HG03354 (cell line): ENCODE measurements around the gene KMT2D.

Experiments
- ATAC-seq: cut with Tn5 transposase; IDR thresholded peaks from one replicate; pipeline ENCODE4 v1.9.1; 2021; ENCODE audit warnings: mild to moderate bottlenecking; ENCODE audit not compliant: unreplicated experiment, poor library complexity, severe bottlenecking

KMT2D gene

DNA sequence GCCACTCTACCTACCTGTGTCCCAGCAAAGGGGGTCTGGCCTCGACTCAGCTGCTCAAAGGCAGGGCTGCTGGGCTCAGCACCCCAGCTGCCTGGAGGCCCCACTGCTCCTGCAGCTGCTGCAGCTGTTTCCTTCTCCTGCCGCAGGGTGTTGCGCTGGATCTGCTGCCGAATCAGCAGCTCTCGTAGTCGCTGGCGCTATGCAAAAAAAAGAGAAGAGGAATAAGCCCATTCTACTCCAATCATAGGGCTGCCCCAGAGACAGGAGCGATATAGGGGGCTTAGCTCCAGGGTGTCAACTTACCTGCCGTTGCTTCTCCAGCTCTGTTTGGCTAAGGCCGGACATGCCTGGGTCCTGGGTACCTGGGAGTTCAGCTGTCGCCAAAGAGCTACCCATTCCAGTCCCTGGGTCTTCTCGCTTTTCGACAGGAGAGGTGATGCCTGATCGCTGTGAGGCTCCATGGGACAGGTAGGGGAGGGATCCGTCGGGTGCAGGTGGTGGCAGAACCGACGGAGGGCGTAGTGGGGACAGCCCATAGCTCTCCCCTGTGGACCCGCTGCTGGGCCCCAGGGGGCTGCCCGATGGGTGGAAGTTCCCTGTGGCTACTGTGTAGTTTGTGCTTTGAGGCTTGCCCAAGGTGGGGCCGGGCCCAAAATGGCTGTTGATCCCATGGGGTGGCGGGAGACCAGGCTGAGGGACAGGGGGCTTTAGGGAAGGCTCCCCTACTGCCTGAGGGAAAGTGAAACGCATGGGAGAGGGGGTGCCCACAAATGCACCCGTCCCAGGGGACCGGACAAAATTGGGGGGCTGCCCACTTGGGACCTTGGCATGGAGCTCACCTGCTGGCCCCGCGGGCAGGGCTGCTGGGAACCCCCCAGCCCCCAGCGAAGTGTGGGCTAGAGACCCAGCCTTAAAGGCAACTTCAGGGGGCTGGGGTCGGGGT lies 20.9 kb downstream of the KMT2D start:
- ATAC-seq, result no peak

DNA sequence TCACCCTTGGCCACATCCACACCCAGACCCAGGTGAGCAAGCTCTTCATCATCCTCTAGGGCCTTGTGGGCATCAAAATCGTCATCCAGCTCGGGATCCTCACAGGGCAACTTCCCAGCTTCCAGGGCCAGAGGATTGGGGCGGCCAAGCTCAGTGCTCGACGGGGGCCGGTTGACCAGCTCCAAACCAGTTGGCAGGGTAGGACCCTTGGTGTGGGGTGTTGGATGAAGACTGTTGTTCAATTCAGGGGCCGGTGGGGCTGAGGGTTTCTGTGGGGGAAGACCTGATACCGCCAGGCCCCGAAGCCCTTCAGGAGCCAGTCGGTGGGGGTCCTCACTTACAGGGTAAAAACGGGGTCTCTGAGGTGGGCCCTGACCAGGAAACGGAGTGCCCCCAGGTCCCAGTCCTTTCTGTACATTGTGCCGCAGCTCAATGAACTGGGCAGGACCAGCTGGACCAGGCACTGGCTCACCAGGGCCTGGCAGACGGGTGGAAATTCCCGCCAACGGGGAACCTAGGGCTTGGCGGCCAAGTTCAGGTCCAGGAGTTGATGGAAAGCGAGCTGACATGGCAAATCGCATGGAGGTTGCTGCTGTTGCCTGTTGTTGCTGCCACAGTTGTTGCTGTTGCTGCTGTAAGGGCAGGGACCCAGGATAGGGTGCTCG lies 22.2 kb downstream of the KMT2D start:
- ATAC-seq, result no peak

DNA sequence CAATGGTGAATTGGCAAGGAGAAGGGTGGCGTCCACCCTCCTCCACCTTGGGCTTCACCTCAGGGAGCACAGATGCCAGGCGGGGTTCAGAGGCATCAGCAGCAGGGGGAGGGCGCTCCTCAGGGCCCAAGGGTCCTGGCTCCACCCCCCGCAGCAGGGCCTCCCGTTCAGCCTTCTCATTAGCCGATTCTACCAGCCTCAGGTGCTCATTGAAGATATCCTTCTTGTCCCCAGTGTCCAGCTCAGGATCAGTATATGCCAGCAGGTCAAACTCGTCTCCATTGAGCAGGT lies 22.7 kb downstream of the KMT2D start:
- ATAC-seq, result no peak

DNA sequence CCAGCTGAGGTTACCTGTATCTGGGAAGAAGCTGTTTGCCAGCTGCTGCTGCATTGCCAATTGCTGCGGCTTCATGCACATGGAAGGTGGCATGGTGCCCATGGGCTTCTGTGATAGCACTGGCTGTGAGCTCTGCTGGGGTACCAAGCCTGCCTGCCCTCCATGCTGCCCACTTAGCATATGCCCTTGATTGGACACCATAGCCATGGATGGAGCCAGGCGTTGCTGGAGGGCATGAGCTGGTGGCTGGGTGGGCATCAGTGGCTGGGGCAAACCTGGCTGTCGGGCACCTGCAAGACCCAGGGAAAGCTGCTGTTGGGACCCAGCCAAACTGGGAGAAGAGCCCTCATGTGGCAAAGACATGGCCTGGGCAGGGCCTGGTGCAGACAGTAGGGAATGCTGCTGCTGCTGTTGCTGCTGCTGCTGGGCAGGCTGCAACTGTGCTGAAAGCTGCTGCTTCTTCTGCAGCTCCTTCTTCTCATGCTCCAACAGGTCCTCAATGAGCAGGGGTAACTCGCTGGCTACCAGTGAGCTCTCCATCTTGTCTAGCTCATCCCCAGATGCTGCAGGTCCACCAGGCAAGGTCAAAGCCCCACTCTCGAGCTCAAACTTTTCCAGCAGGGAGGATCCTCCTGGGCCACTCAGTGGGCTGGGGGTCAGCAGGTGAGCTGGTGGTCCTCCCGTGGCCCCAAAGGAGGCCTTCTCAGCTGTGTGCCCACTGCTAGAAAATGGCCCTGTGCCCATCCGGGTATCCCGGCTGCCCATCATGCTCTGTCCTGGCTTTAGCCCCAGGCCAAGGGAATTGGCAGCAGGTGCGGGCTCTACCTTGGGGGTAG lies 23.3 kb downstream of the KMT2D start:
- ATAC-seq, result no peak

DNA sequence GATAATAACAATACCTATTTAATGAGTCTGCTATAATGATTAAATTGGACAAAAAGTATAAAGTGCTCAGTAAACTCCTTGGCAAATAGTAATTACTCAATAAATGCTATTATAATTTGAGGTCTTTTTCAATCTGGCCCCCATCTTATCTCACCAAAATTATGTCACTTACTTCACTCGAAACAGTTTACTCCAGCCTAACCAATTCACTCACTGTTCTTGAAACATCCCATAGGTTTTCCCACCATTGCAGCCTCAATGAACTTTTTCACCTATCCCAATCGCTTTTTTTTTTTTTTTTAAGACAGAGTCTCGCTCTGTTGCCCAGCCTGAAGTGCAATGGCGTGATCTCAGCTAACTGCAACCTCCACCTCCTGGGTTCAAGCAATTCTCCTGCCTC lies 24.6 kb downstream of the KMT2D start:
- ATAC-seq, result no peak

DNA sequence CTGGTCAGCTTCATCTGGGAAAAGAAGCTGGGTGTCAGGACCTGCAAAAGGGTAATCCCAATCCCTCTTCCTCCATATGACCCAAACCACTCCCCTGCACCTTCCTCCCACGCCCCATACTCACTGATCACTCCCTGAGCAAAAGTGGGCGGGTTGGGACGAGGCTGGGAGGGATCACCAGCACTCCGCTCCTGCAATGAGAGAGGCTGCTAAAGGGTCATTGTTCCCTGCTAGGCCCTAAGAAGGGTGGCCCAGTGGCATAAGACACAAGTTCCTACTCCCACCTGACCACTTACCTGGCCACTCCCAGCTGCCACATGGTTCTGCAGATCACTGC lies 26.3 kb downstream of the KMT2D start:
- ATAC-seq, result no peak

DNA sequence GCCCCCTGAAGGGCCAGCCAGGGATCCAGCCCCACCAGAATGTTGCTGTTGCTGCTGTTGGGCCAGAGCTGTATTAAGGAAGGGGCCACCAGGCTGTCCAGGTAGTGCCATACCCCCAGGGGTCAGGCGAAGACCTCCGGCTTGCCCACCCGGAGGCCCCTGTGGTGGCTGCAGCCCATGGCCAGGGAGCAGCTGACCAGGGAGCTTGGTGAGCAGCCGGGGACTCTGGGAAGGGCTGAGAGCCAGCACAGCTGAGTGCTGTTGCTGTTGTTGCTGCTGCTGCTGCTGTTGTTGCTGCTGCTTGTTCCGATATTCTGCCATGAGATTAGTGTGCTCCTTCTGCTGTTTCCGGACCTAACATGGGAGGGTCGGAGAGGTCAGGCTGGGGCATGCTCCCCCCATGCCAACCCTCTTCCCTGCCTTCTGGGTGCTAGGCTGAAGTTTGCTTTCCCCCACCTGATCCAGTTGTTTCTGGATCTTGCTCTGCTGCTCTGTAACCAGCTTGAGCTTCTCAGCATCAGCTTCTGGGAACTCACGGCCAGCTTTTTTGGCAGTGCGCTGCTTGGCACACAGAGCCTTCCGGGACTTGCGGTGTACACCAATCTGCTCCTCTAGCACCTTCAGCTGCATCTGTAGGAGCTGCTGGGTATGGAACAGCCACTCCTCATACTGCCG lies 26.8 kb downstream of the KMT2D start:
- ATAC-seq, result no peak

DNA sequence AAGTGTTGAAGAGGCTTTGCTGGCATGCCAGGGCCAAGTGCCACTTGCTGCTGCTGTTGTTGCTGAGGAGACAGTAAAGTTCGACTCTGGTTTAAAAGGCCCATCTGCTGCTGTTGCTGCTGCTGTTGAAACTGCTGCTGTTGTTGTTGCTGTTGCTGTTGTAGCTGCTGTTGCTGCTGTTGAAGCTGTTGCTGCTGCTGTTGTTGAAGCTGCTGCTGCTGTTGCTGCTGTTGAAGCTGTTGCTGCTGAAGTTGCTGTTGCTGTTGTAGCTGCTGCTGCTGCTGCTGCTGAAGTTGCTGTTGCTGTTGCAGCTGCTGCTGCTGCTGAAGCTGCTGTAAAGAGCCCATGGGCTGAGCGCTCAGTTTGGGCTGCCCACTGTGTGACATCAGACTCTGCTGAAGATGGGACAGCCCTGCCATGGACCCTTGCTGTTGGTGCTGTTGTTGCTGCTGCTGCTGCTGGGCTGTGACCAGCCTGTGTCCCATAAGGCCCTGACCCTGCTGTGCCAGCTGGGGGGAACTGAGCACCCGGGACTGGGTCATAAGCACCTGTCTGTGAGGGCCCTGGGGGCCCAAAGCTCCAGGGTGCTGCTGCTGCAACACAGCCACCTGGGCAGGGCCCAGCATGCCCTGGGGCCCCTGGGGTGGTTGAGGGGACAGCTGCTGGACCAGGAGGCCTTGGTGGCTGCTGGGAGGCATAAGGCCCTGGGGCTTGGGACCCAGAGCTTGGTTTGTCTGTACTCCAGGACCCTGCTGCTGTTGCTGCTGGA lies 27.7 kb downstream of the KMT2D start:
- ATAC-seq, result no peak

DNA sequence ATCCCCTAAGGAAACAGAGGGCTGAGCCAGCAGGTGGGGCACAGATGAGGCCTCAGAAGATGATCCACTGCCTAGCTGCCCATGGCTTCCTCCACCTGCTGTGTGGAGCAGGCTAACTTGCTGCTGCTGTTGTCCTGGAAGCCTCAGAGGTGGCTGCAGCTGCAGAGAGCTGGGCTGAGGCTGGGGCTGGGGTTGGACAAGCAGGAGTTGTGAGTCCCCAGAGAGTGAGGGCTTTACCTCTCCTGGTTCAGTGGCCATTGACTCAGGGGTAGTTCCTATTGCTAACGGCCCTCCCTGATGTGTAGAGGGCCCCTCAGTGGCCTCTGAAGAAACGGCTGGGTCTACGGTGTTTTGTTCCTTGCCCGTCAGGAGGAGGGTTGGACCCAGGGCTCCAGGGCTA lies 28.3 kb downstream of the KMT2D start:
- ATAC-seq, result no peak

DNA sequence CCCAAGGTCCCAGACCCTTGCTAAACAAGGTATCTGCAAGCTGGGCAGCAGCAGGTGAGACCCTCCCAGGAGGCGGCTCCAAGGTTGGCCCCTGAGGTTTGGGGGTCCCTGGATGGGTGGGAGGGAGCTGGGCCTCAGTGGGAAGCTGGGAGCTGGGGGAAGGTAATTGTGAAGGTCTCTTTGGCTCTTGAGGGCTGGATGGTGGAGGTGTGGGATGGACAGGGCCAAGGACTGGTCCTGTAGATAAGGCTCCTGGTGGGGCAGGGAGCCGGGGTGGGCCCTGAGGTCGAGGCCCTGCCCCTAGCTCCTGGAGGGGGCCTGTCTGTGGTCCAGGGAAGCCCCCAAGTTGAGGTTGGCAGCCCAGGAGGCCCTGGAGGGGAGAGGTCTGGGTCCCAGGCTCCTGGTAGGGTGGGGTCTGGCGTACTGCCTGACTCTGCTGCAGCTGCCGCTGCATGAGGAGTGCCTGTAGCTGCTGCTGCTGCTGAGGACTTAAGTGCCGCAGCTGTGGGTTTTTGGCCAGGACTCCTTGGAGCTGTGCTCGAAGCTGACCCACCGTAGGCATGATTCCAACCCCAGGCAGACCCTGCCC lies 28.9 kb downstream of the KMT2D start:
- no peak for ATAC-seq

DNA sequence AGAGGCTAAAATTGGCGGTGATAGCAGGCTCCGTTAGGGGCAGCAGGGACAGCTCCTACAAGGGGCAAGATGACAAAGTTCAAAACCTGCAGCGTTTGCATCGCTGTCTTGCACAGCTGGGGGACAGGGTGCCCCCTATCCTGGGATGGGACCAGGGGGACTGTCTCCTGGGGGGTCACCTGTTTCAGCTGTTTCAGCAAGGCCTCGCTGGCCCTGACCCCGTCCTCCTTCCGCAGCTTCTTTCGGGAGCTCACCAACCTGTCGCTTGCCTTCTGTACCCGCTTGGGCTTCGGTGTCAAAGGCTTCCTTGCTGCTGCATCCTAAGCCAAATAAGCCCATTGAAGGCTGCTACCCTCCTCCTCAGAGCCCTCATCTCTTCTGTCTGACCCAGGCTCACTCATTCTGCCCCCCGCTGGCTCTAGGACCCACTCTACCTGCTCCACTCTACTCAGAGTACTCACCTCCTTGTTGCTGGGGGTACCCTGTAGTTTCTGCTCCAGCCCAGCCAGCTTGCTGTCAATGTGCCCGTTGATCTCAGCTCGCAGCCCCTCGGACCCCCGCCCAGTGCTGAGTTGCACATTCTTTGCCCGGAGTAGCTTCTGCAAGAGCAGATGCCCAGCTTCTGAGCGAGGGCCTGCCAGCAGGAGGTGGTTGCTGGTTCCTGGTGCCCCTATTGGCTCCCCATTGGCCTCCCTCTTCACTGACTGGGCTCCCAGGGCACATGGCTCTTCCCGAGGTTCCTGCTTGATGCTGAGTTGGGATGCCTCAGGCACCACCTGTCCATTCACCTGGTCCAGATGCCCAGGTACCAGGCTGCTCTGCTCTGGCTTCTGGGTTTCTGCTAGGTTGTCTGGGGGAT lies 29.7 kb downstream of the KMT2D start:
- no peak for ATAC-seq

DNA sequence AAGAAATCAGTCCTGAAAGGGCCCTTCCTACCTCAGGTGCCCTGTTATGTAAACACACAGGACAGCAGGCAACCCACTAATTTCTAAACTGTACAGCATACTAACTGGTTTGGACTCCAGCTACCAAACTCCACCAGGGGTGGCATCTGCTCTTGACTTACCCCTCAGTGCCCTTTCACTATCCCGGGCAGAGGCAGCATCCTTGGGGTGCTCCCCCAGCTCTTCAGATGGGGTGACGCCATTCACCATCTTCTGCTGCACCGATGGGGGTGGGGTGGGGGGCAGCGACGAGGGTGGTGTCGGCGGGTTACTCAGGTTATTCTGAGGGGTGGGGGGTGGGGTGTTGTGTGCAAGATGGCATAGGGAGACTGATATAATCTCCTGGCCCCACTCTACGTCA lies 30.5 kb downstream of the KMT2D start:
- ATAC-seq, result no peak

DNA sequence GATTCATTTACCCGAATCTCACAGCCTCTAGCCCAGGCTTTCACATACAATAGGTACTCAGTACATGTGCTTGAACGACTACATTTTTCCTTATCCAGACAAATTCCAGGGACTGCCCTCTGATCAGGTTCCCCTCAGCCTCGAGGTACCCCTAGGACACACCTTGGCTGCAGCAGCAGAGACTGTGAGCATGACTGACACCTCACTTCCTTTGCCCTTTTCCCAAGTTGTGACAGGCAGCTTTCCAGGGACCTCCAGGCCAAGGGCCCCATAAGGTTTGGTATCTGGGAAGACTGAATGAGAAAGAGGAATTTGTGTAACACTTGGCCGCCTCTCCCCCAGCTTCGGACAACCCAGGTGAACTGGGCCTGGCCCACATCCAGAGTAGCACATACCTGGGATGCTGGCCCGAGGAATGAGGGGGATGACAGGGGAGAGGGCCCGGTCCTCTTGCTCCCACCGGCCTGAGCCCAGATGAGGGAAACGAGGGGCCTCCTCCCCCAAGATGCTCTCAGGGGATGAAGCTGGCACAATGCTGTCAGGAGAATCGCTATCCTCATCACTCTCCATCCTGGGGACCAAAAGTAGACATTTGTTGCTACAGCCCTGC lies 31.8 kb downstream of the KMT2D start:
- ATAC-seq, result no peak

DNA sequence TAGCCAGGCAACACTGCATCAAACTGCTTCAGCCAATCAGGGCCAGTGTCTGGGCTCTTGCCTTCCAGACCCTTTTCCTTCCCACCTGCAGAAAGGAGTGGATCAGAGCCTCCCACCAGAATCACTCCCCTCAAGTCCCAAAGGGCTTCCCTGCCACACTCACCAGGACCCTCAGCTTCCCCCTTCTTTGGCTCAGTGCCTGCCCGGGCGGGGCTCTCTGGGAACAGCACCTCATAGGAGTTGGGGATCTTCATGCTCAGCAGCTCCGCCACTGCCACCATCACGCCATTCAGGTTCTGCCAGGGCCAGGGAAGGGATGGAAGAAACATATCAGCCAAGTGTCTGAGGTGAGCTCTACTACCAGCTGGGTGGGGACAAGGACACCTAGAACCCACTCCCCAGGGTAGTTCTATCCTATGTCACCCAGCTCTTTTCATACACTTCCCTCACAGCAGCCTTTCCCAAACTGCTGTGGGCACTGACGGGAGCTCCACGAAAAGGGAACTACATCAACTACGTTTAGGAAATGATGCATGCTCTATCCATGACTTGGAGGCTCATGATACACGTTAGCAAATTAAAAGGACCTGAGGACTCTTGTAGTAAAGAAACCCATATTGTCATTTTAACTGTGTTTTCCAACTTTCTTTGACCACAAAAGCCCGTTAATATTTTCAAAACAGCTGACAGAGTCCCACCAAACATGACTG lies 32.6 kb downstream of the KMT2D start:
- ATAC-seq, result no peak

DNA sequence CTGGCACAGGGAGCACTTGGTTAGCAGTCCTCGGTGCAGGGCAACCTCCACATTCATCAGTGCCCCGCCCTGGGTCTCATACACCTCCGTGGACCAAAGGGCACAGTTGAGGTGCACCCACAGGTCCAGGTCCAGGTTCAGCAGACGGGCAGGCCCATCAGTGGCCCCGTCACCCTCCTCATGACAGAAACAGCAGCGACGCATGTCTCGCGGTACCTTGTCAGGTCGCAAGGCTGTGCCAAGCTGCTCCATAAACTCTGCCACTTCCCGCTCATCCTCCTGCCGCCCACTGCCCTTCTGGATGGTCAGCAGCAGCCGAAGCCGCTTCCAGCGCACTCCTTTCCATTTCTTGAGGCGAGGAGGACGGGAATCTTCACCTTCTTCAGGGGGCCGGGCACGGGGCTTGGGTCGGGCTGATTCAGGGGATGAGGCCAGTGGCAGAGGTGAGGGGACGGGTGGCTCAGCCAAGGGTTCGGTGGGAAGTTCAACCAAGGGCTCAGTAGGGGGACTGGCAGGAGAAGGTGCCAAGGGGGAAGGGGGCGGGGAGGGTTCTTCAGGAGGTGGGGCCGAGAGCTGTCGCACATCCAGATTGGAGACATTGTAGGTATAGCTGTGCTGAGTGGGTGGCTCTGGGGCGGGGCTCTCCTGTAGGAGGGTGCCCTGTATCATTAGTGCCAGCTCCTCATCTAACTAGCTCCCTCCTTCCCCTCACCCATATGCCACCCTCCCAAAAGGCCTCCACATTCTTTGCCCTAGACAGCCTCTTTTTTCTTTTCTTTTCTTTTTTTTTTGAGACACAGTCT lies 33.7 kb downstream of the KMT2D start:
- ATAC-seq, result no peak

DNA sequence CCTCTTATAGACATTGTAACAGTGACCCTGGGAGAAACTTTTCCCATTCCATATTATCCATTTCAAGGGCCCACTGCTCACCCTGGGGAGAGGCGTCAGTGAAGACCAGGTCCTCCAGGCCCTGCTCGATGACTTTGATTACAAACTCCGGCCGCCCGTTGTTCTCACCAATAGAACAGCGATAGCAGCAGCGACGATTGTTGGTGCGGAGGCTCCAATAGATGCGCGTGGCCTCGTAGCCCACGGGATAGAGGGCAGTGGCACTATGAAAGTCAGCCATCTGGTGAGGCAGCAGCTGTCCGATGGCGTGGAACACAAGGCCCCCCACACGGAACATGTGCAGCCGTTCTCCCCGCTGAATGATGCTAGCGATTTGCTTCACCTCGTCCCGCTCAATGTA lies 34.5 kb downstream of the KMT2D start:
- ATAC-seq, result no peak
